NCI-H82 (cell line): ENCODE data around the gene CSAD.
"Not testable (repeated sequence)": the region's sequence is repeated elsewhere in the genome, so short reads cannot be mapped to it uniquely, and the experiment has no call there.

Experiments used
- DNase-seq: peaks from one replicate; lab custom pipeline; 2025; lab: John Stamatoyannopoulos, UW

CSAD gene

DNA sequence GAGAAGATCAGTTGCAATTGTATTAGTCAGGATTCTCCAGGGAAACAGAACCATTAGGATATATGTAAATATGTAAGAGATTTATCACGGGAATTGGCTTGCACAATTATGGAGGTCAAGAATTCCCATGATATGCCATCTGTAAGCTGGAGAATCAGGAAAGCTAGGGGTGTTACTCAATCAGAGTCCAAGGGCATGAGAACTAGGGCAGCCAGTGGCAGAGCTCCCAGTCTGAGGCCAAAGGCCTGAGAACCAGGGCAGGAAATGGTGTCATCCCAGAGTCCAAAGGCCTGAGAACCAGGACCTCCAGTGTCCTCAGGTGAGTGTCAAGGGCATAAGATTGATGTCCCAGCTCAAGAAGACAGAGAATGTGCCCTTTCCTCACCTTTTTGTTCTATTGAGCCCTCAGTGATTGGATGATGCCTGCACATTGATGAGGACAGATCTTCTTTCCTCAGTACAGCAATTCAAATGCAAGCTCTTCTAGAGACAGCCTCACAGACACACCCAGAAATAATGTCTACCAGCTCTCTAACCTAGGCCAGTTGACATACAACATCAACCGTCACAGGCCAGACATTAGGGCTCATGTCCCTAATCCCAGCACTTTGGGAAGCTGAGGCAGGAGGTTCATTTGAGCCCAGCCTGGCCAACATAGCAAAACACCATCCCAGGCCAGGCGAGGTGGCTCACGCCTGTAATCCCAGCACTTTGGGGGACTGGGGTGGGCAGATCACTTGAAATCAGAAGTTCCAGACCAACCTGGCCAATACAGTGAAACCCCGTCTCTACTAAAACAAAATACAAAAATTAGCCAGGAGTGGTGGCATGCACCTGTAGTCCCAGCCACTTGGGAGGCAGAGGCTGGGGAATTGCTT, 35.1 kb downstream of the CSAD start:
- no peak for DNase-seq

DNA sequence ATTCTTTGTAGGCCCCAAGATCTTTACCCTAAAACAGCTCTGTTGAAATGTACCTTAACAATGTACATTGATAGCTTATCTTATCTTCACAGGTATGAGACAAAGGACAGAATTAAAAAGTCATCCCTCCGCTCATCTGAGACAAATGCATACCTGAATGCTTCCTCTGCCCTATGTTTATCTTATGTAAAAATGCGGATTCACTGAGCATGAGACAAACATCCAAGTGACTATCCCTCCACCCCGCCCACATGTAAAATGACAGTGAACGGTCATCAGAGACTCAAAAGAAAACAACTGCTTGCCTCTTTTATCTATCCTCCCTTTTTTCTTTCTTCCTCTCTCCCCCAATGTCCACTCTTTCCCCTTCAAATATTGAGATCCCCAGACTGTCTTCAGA, 37.4 kb downstream of the CSAD start:
- DNase-seq: no peak

DNA sequence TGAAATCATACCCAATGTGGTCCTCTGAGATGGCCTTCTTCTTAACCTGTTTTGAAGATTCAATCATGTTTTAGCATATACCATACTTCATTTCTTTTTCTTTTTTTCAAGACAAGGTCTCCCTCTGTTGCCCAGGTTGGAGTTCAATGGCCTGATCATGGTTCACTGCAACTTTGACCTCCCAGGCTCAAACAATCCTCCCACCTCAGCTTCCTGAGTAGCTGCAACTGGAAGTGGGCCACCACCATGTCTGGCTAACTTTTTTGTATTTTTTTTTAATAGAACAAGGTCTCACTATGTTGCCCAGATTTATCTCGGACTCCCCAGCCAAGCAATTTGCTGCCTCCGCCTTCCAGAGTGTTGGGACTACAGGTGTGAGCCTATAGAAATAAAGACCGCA, 47.0 kb downstream of the CSAD start:
- no peak for DNase-seq

DNA sequence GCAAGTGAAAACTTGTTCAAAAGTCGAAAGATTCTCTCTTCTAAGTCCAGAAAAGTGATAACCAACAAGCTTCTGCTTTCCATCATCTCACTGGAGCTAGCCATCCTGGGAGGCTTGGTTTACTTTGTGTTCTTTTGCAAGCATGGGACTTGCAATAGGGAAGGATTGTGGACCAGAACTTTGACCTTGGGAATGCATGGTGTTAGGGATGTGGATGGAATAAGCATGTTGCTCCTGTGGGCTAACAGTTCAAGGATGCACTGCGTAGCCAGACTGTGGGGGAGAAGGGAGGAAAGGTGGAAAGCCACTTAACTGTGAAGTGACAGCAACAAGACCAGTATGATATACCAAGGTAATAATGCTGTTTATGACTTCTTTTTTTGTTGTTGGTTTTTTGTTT, 48.9 kb downstream of the CSAD start:
- DNase-seq: no peak

DNA sequence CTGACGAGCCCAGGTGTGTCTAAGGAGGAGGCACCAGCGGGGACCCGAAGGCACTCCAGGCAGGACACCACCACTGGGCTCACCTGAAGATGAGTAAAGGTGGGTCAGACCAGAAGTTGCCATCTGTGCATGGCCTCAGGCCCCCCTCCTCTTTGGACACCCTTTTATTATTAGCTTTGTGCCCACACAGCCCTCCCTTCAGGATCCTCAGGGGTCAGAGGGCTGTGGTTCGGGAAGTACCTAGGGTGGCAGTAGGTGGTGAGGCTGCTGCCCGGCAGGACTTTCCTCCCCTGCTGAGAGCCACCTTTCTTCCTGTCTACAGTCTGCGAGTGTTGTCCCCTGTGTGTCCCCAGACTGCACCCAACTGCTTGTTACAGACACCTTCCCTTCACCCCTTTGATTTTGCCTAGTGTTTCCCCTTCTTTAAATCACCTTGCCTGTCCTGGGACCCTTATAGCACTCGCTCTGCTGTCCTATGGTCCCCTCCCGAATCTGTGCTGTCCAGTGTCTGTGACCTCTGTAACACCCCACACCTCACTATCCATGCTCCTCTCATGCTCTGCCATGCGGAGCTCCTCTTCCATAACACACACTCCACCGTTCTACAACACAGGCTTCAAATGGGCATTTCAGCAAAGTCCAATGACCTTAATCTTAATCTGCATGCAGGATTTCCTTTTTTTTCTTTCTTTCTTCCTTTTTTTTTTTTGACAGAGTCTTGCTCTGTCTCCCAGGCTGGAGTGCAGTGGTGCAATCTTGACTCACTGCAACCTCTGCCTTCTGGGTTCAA, 51.8 kb downstream of the CSAD start:
- no peak for DNase-seq

DNA sequence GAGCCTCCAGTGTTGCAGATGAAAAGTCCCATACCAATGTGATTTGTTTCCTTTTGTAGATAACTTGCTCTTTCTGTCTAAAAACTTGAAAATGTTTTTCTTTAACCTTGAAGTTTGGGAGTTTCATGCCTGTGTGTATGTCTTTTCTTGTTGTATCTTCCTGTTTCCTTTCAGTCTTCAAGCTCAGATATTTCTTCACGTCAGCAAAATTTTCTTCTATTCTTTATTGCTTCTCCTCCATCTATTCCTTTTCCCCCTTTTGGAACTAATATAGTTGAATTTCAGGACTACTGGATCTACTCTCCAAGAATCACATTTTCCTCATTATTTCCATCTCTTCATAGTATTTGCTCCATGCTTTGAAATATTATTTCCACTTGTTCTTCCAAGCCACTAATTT, 53.6 kb downstream of the CSAD start:
- DNase-seq: no peak

DNA sequence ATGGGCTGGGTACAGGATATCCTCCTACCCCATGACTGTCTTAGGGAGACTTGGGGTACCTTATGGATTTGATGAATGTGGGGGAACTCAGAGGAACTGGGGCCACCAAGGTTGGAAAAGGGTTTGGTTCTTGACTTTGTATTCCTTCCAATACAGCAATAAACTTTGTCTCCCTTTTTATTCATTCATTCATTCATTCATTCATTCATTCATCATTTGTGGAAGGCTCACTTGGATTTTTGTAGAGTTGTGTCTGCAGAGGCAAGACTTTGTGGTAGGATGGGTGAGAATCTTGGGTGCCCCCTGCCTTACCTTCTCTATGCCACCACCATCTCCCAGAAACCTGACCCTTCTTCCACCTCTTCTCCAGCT, 56.4 kb downstream of the CSAD start:
- DNase-seq: no peak

DNA sequence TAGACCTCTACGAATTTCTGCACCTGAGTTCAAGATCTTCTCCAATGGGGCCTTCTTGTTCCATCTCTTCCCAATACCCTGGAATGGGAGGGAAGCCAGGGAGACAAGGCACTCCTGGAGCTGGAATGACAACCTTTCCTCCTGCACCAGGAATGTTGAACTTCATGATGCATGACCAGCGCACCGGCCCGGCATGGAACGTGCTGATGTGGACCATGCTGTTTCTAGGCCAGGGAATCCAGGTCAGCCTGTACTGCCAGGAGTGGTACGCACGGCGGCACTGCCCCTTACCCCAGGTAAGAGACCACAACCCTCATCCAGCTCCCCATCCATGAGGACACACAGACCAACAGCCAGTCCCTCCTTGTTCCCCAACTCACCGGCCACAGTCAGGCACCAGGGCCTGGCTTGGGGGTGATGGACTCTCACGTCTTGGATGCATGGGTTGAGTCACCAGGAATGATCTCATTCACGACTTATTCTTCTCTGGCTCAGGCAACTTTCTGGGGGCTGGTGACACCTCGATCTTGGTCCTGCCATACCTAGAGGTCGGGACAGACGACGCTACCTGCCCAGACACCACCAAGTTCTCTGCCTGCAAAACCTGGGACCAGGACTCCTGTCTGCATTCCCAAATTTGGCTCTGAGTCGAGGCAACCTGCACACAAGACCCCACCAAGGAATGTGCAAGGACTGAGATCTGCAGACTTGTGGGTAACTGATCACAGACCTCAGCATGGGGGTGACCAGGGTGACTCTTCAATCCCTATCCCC, 57.0 kb downstream of the CSAD start:
- DNase-seq: no peak

DNA sequence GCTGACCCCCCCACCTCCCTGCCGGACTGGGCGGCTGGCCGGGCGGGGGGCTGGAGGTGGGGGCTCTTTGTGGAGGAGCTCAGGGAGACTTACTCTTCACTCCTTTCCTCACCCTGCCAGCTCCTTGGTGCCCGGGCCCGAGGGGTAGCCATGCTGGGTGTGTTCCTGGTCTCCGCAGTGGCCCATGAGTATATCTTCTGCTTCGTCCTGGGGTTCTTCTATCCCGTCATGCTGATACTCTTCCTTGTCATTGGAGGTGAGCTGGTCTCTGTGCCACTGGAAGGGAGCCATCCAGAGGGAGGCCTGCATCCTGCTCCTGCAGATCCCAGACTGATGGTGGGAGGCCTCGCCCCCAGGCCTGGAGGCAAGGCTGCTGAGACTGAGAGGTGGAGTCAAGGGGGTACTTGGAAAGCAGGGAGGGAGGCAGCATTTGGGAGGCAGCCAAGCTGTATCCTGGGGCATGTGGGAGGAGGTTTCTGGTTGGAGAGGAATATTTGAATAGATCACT, 57.7 kb downstream of the CSAD start:
- peak; percentile 17 for DNase-seq

DNA sequence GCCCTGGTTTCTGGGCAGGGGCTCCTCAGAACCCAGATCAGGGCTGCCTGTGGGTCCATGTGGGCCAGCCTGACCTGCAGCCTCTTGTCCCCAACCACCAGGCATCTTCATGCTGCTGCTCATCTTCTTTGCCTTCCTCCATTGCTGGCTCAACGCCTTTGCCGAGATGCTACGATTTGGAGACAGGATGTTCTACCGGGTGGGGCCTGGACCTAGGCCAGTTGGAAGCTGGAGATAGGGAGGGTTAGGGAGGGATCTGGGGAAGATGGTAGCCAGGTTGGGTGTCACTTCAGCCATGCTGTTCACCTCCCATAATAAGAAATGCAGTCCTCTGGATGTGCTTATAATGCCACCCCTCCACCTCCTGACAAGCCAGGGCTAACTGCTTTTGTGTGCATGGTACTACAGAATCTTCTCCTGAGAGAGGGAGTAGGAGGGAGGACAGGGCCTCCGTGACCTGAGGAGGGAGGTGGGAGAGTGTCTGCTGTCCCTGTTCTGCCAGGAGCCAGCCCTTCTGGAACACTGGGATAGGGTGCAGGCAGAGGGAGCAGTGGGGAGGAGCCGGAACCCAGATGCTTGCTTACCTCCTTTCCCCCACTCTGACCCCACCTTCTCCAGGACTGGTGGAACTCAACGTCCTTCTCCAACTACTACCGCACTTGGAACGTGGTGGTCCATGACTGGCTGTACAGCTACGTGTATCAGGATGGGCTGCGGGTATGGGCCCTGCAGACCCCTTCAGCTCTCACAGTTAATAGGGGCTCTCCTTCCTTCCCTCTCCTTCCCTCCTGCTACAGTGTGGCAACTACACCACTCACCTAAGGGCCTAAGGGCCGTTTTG, 59.8 kb downstream of the CSAD start:
- no peak for DNase-seq

DNA sequence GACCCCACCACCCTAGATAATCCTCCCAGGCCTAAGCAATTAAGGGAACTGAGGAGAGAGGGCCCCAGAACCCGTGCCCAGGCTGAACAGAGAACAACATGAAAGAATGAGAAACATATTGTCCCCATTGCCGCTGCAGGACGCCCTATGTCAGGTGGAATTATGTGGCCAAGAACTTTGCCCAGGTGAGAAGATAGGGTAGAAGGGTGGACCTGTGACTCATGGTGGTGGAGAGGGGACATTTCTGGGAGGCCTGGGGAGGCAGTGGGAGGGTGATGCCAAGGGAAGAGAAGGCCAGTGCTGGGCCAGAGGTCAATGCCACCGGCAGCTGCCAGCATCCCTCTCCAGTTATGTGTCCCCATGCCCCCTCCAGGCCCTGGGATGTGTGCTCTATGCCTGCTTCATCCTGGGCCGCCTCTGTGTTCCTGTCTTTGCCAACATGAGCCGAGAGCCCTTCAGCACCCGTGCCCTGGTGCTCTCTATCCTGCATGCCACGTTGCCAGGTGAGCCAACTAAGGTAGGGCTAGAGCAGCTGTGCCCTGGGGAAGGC, 61.9 kb downstream of the CSAD start:
- no peak for DNase-seq

DNA sequence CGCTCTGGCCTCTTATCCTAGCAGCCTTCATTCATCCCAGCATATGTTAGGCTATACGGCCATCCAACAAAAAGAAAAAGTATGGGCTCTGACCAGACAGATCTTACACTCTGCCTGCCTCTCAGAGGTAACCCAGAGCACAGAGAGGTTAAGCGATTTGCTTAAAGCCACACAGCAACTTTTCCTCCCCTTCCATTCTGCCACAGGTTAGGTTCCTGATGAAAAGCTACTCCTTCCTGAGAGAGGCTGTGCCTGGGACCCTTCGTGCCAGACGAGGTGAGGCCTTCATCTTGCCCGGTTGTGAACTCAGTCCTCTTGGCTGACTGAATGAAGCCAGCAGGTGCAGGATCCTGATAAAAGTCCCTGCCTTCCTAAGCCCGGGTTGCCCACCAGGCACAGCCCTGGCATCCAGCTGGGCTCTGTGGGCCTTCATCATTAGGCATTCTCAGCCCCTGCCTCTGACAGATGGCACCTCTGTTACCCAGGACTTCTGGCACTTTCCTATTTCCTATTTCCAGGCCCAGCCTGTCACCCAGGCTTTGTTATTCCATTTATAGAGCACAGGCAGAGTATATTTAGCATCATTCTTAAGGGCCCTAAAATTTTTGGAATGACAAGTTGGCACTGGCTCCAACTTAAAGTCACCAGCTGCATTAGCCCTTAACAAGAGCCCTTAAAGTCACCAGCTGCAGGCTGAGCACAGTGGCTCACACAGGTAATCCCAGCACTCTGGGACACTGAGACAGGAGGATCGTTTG, 64.7 kb downstream of the CSAD start:
- no peak for DNase-seq

DNA sequence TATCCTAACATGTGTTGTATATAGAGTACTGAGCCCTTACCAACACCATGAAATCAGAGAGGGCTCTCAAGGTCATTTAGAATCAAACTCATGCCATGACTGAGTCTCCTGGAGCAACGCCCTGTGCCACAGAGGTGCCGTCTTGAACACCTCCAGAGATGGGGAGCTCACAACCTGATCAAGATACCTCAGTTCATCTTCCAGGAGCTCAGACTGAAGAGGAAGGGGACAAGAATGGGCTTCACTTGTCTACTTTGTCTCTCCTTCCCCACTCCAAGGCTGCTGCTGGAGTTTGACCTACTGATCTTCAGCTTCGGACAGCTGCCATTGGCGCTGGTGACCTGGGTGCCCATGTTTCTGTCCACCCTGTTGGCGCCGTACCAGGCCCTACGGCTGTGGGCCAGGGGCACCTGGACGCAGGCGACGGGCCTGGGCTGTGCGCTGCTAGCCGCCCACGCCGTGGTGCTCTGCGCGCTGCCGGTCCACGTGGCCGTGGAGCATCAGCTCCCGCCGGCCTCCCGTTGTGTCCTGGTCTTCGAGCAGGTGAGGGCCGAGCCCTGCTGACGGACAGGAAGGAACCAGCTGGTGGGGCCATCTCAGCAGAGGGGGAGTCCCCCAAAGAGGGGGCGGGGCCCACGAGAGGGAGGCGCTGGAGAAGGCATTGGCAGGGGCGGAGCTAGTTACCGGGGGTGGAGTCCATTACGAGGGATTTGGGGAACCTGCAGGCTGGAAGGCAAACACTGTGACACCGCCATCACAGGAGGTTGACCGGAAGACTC, 65.4 kb downstream of the CSAD start:
- no peak for DNase-seq

DNA sequence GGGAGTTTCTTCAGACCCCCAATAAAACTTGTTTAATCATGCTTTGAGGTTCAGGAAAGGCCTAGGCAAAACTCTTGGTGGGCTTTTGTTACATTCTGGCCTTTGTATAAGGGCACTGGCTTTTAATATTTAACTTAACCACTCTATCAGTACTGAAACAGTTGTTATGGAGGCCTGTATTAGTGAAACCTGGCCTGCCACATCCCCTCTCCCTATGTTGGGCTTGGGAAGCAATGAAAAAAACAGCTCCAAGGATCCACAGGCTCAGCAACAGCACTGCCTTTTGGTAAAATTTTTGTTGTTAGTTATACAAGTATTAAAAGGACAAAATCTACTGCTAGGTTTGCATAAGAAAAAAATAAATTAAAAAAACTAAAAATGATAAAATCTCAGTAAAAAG, 66.8 kb downstream of the CSAD start:
- no peak for DNase-seq

DNA sequence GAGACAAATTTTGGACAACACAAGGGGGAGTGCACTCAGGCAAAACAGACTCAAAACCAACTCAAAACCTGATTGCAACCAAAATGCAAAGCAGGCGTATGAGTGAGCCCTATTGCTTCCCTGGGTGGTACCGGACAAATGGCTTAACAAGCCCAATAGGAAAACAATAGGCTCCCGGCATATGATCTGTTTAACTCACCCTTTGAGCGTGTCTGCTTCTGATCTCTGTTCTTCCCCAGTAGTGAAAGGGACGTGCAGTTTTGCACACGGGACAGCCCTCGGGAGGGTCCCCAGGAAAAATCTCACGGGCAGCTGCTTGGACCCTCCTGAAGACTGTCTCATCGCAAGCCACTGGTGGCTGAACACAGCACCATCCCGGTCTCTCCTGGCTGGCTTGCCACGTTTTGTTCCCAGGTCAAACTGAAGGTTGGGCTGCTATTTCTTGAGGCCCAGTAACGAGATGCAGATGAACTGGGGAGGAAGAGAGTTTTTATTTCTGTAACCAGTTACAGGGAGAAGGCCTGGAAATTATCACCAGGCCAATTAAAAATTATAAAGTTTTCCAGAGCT, 67.5 kb downstream of the CSAD start:
- DNase-seq: no peak

DNA sequence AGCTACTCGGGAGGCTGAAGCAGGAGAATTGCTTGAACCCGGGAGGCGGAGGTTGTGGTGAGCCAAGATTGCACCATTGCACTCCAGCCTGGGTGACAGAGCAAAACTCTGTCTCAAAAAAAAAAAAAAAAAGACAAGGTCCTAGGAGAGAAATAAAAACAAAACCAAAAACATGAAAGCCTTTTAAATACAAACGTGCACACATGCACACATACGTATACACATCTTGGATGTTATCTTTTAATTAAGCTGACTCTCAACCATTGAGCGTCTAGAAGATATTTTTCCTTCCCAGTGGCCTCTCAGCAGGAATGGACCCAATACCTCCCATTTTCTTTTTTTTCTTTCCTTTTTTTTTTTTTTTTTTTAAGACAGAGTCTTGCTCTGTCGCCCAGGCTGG, 68.3 kb downstream of the CSAD start:
- not testable (repeated sequence) for DNase-seq
